SK-N-SH (cell line): Measurements from ENCODE around the gene PTPRD. TPM values are rescaled to one million over a fixed set of nuclear protein-coding genes. Genes with fewer than 3 reads are reported as not detected.

Experiments used
- CTCF ChIA-PET: fragments of 300-600, 350-600 bp; formaldehyde crosslinking; extraction: SDS; loops from one replicate; lab custom pipeline; 2021; lab: Yijun Ruan, JAX
- POLR2A ChIA-PET: fragments of 350-600 bp; sonication (Branson Sonifier 250); formaldehyde crosslinking; extraction: SDS; loops from one replicate; lab custom pipeline; 2020; ENCODE audit warnings: antibody characterized with exemption, inconsistent platforms; lab: Yijun Ruan, JAX
- DNase-seq: peaks from one replicate; pipeline ENCODE4 v3.0.0; 2012
- H2AFZ ChIP-seq: fragments of 200-600 bp; sonication (generic); 2 replicates; pipeline ENCODE4 v1.8.1; 2016; ENCODE audit warnings: antibody characterized with exemption, mild to moderate bottlenecking, low read depth
- H3F3A ChIP-seq: fragments of 200-600 bp; sonication (generic); replicated peaks from 2 replicates; pipeline ENCODE3; 2016; ENCODE audit warnings: antibody characterized with exemption, mild to moderate bottlenecking; ENCODE audit not compliant: insufficient read depth
- H3K27ac ChIP-seq, 2 experiments: fragments of 200-500 bp in 1 of 2; fragments of 200-600 bp in 1 of 2; sonication (Bioruptor generic) in 1 of 2; sonication (generic), shearing (Covaris generic) in 1 of 2; 2 replicates each; pipeline versions ENCODE4 v1.5.1 to v1.6.1; 2014 to 2016; ENCODE audit warnings: low read depth in 2 of 2, inconsistent platforms in 1 of 2, low read length in 1 of 2, mild to moderate bottlenecking in 1 of 2, mixed read lengths in 1 of 2
- H3K27me3 ChIP-seq: fragments of 200-600 bp; sonication (generic), shearing (Covaris generic); 2 replicates; pipeline ENCODE4 v1.6.1; 2016; ENCODE audit warnings: mixed run types; ENCODE audit not compliant: insufficient read depth
- H3K36me3 ChIP-seq, 2 experiments: fragments of 200-500 bp in 1 of 2; fragments of 200-600 bp in 1 of 2; sonication (Bioruptor generic) in 1 of 2; sonication (generic) in 1 of 2; replicated peaks in 1 of 2; 2 replicates each; pipeline versions ENCODE3 to v1.5.1; 2014 to 2016; ENCODE audit warnings: low read length in 1 of 2, mild to moderate bottlenecking in 1 of 2; ENCODE audit not compliant: insufficient read depth in 2 of 2, control insufficient read depth in 1 of 2
- H3K4me1 ChIP-seq, 2 experiments: fragments of 200-500 bp in 1 of 2; fragments of 200-600 bp in 1 of 2; sonication (Bioruptor generic) in 1 of 2; sonication (generic), shearing (Covaris generic) in 1 of 2; 2 replicates each; pipeline versions ENCODE4 v1.5.1 to v1.6.1; 2014 to 2016; ENCODE audit warnings: low read depth in 1 of 2, low read length in 1 of 2, mixed run types in 1 of 2; ENCODE audit not compliant: insufficient read depth in 2 of 2, control insufficient read depth in 1 of 2
- H3K4me2 ChIP-seq: fragments of 200-600 bp; sonication (generic), shearing (Covaris generic); 2 replicates; pipeline ENCODE4 v1.6.1; 2017; ENCODE audit warnings: mixed run types
- H3K4me3 ChIP-seq, 2 experiments: fragments of 200-500 bp in 1 of 2; fragments of 200-600 bp in 1 of 2; sonication (Bioruptor generic) in 1 of 2; sonication (generic), shearing (Covaris generic) in 1 of 2; 2 replicates each; pipeline versions ENCODE4 v1.5.1 to v1.8.1; 2014 to 2016; ENCODE audit warnings: low read depth in 2 of 2, inconsistent platforms in 1 of 2, low read length in 1 of 2, mild to moderate bottlenecking in 1 of 2, mixed read lengths in 1 of 2, moderate library complexity in 1 of 2
- H3K79me2 ChIP-seq: fragments of 200-600 bp; sonication (generic); 2 replicates; pipeline ENCODE4 v1.8.1; 2017; ENCODE audit warnings: mild to moderate bottlenecking; ENCODE audit not compliant: insufficient read depth
- H3K9ac ChIP-seq: fragments of 200-600 bp; sonication (generic); 2 replicates; pipeline ENCODE4 v1.6.1; 2017; ENCODE audit warnings: mixed run types
- H3K9me2 ChIP-seq: fragments of 200-600 bp; sonication (generic); 2 replicates; pipeline ENCODE4 v1.6.1; 2017; ENCODE audit warnings: mixed run types
- H3K9me3 ChIP-seq: fragments of 200-600 bp; sonication (generic); 2 replicates; pipeline ENCODE4 v1.6.1; 2017; ENCODE audit warnings: mixed run types, mild to moderate bottlenecking, moderate library complexity
- H4K20me1 ChIP-seq: fragments of 200-600 bp; sonication (generic); 2 replicates; pipeline ENCODE4 v1.6.1; 2017; ENCODE audit warnings: mild to moderate bottlenecking, mixed run types; ENCODE audit not compliant: insufficient read depth
- EP300 ChIP-seq, 2 experiments: IDR thresholded peaks; 2 replicates each; pipeline versions ENCODE4 v1.4.0 to v1.6.1; 2012; ENCODE audit warnings: borderline replicate concordance in 1 of 2, low read depth in 1 of 2, low read length in 1 of 2
- FOSL2 ChIP-seq: IDR thresholded peaks from 2 replicates; pipeline ENCODE4 v1.4.0; 2012; ENCODE audit warnings: low read depth, mild to moderate bottlenecking, moderate library complexity, borderline replicate concordance
- GABPA ChIP-seq: IDR thresholded peaks from 2 replicates; pipeline ENCODE4 v1.4.0; 2012; ENCODE audit warnings: low read depth, mild to moderate bottlenecking
- JUND ChIP-seq: IDR thresholded peaks from 2 replicates; pipeline ENCODE4 v1.4.0; 2012
- MAX ChIP-seq: IDR thresholded peaks from 2 replicates; pipeline ENCODE4 v1.4.0; 2012; ENCODE audit warnings: low read depth
- MXI1 ChIP-seq: IDR thresholded peaks from 2 replicates; pipeline ENCODE4 v1.6.1; 2012; ENCODE audit warnings: mild to moderate bottlenecking, low read depth, low read length, improper control_type of control experiment
- NRF1 ChIP-seq: IDR thresholded peaks from 2 replicates; pipeline ENCODE4 v1.6.1; 2012; ENCODE audit warnings: low read depth, mild to moderate bottlenecking, low read length
- POLR2AphosphoS5 ChIP-seq: IDR thresholded peaks from 2 replicates; pipeline ENCODE4 v1.6.1; 2012; ENCODE audit warnings: low read depth, low read length
- RAD21 ChIP-seq: IDR thresholded peaks from 2 replicates; pipeline ENCODE4 v1.6.1; 2012; ENCODE audit warnings: mild to moderate bottlenecking, low read length
- REST ChIP-seq: IDR thresholded peaks from 2 replicates; pipeline ENCODE4 v1.6.1; 2012; ENCODE audit warnings: mild to moderate bottlenecking, low read depth, low read length, moderate library complexity
- RFX5 ChIP-seq: IDR thresholded peaks from 2 replicates; pipeline ENCODE4 v1.6.1; 2012; ENCODE audit warnings: mild to moderate bottlenecking, improper control_type of control experiment, low read length
- SIN3A ChIP-seq: IDR thresholded peaks from 2 replicates; pipeline ENCODE4 v1.6.1; 2012; ENCODE audit warnings: low read depth, mild to moderate bottlenecking, low read length, moderate library complexity, borderline replicate concordance
- SMC3 ChIP-seq: IDR thresholded peaks from 2 replicates; pipeline ENCODE4 v1.6.1; 2012; ENCODE audit warnings: low read depth, low read length, improper control_type of control experiment
- TEAD4 ChIP-seq: IDR thresholded peaks from 2 replicates; pipeline ENCODE4 v1.4.0; 2012; ENCODE audit warnings: mild to moderate bottlenecking, borderline replicate concordance; ENCODE audit not compliant: insufficient read depth
- WGBS: methylation state at CpG from one replicate; pipeline ENCODE4 v1.1.6; 2017; ENCODE audit warnings: low lambda C conversion rate; 5-methylcytosine and 5-hydroxymethylcytosine counted together
- polyA plus RNA-seq, 3 experiments: library from polyadenylated mRNA; depleted of rRNA; stranded (reverse); fragments of >200 nt; gene quantifications; 2 replicates each; pipeline ENCODE4 v1.2.3, GENCODE V29; 2012

The PTPRD gene
- polyA plus RNA-seq, 1 of the 3 experiments (the other 2 are of a cell fraction), result 0.15 TPM

DNA sequence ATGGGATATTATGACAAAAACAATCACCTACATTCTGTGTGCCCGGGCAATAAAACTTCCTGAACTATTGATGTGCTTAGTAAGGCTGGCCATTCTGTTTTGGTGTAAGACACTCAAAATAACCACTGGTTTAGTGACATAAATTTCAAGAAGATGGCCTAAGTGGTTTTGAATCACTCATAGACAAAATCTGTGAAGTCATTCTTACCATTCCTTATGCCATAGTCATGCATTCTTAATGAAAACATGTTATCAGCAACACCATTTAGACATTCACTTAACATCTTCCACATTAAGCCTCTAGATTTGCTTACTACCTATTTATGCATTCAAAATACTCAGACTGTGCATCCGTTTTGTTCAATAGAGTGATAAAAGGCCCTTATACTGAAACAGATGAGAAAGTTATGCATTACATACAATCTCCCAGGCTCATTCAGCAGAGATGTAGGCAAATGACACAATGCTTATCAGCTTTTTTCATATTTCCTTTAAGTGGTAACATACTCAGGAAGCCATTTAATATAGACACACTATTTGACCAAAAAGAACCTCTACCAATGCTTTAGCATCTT is 1964.4 kb downstream of the PTPRD start:
- CTCF ChIA-PET, result no interaction called here
- Histone ChIP-seq H3K4me2 (no peak overlapping the region), H2AFZ (no peak overlapping the region), H3K4me1 (peaks cover 0 to 3% of the 10 kb centered on the region in 2 experiments; a peak in 1 of 4 replicates), H3K9me3 (no peaks in the 10 kb centered on the region), H3K27ac (no peak overlapping the region), H3K27me3 (no peaks in the 10 kb centered on the region), H3K36me3 (no peaks in the 10 kb centered on the region), H3K9ac (no peak overlapping the region), H4K20me1 (no peaks in the 10 kb centered on the region), H3K9me2 (no peaks in the 10 kb centered on the region), H3K4me3 (no peak overlapping the region), H3K79me2 (no peaks in the 10 kb centered on the region), H3F3A (no peaks in the 10 kb centered on the region)
- WGBS, result 33% methylated on average over 2 of the region's 2 CpGs
- no peak for DNase-seq
- POLR2A ChIA-PET, result no interaction called here
- no peak for TF ChIP-seq EP300 (IDR thresholded peaks at IDR 0.05; ENCODE audit: borderline replicate concordance in 1 of 2, low read depth in 1 of 2, low read length in 1 of 2)
- no peak for TF ChIP-seq SMC3

GRCh38 chr9:8647824-8648223 is 1965.0 kb downstream of the PTPRD start:
- no peaks in the 10 kb centered on the region for H3K79me2 ChIP-seq
- H3K27me3 ChIP-seq, result no peaks in the 10 kb centered on the region
- ChIA-PET POLR2A (no interaction called here), CTCF (no interaction called here)
- no peaks in the 10 kb centered on the region for H3F3A ChIP-seq
- H3K9me2 ChIP-seq, result no peaks in the 10 kb centered on the region
- no peak overlapping the region for H3K27ac ChIP-seq
- H3K36me3 ChIP-seq, result no peaks in the 10 kb centered on the region
- no peak overlapping the region for H2AFZ ChIP-seq
- H3K9me3 ChIP-seq, result no peaks in the 10 kb centered on the region
- no peaks in the 10 kb centered on the region for H4K20me1 ChIP-seq
- WGBS, result 37% methylated on average over 6 of the region's 6 CpGs
- no peak overlapping the region for H3K4me3 ChIP-seq
- no peak overlapping the region for H3K9ac ChIP-seq
- TF ChIP-seq POLR2AphosphoS5, result no peak
- no peak for TF ChIP-seq SMC3
- TF ChIP-seq SIN3A, result no peak
- TF ChIP-seq JUND, result no peak
- no peak for TF ChIP-seq NRF1
- no peak for TF ChIP-seq RFX5
- TF ChIP-seq TEAD4, result no peak
- TF ChIP-seq EP300 (IDR thresholded peaks at IDR 0.05; ENCODE audit: borderline replicate concordance in 1 of 2, low read depth in 1 of 2, low read length in 1 of 2), result no peak
- TF ChIP-seq REST, result no peak
- TF ChIP-seq GABPA, result no peak
- TF ChIP-seq MAX, result no peak
- TF ChIP-seq RAD21, result no peak
- no peak for TF ChIP-seq MXI1
- no peak for TF ChIP-seq FOSL2
- TF ChIP-seq, all 33 proteins: peak for 0
- Histone ChIP-seq H3K4me1 (peaks cover 0 to 3% of the 10 kb centered on the region in 2 experiments; a peak in 1 of 4 replicates), H3K4me2 (no peak overlapping the region)
- DNase-seq, result no peak
